Common myeloid progenitor, CD34-positive (primary cell): ENCODE data around the gene MRPL52.
"Not testable (repeated sequence)": the region's sequence is repeated elsewhere in the genome, so short reads cannot be mapped to it uniquely, and the experiment has no call there.

ENCODE experiments used
- CTCF ChIA-PET: fragments of 350-600 bp; sonication (Branson Sonifier 250); formaldehyde crosslinking; loops from one replicate; lab custom pipeline; 2021; ENCODE audit warnings: antibody characterized with exemption; lab: Charles Lee
- POLR2A ChIA-PET: fragments of 350-600 bp; sonication (Branson Sonifier 250); formaldehyde crosslinking; loops from one replicate; lab custom pipeline; 2021; ENCODE audit warnings: antibody characterized with exemption; lab: Charles Lee
- DNase-seq, 3 donors: peaks; one replicate each; pipeline versions ENCODE4 v3.0.0 to v3.0.0-alpha.2; 2013
- H3K27ac ChIP-seq, 2 experiments: 1 replicate in 1 of 2; 2 replicates in 1 of 2; pipeline ENCODE4 v1.7.0; 2013; ENCODE audit warnings: inconsistent platforms in 2 of 2, low read length in 2 of 2, mild to moderate bottlenecking in 2 of 2, low read depth in 1 of 2, moderate library complexity in 1 of 2; ENCODE audit not compliant: severe bottlenecking in 2 of 2, insufficient read depth in 1 of 2, poor library complexity in 1 of 2
- H3K27me3 ChIP-seq, 5 experiments: replicated peaks in 2 of 5; 1 replicate in 3 of 5; 2 replicates in 2 of 5; pipeline versions ENCODE4 v1.6.1 to v1.7.0; 2013; ENCODE audit warnings: low read length in 4 of 5, mild to moderate bottlenecking in 2 of 5, moderate library complexity in 2 of 5, inconsistent platforms in 1 of 5; ENCODE audit not compliant: insufficient read depth in 5 of 5, control insufficient read depth in 4 of 5
- H3K36me3 ChIP-seq, 4 experiments: 1 replicate in 2 of 4; 2 replicates in 2 of 4; pipeline versions ENCODE4 v1.6.1 to v1.7.0; 2013; ENCODE audit warnings: low read length in 3 of 4, control low read depth in 1 of 4, mild to moderate bottlenecking in 1 of 4; ENCODE audit not compliant: control insufficient read depth in 4 of 4, insufficient read depth in 4 of 4
- H3K4me1 ChIP-seq, 4 experiments: 1 replicate in 3 of 4; 2 replicates in 1 of 4; pipeline versions ENCODE4 v1.6.1 to v1.7.1; 2013; ENCODE audit warnings: low read length in 3 of 4, mild to moderate bottlenecking in 3 of 4, control low read depth in 1 of 4, inconsistent platforms in 1 of 4, moderate library complexity in 1 of 4; ENCODE audit not compliant: control insufficient read depth in 4 of 4, insufficient read depth in 4 of 4; ENCODE audit errors: control extremely low read depth in 1 of 4
- H3K4me3 ChIP-seq, 7 experiments: 1 replicate in 4 of 7; 2 replicates in 3 of 7; pipeline versions ENCODE4 v1.5.1 to v1.7.0; 2013; ENCODE audit warnings: mild to moderate bottlenecking in 7 of 7, low read length in 6 of 7, moderate library complexity in 6 of 7, inconsistent platforms in 2 of 7, low read depth in 2 of 7, control low read depth in 1 of 7; ENCODE audit not compliant: insufficient read depth in 4 of 7, control insufficient read depth in 1 of 7; ENCODE audit errors: extremely low read depth in 1 of 7
- H3K9me3 ChIP-seq, 5 experiments: 1 replicate in 4 of 5; 2 replicates in 1 of 5; pipeline versions ENCODE4 v1.6.1 to v1.7.1; 2013; ENCODE audit warnings: low read length in 4 of 5, mild to moderate bottlenecking in 2 of 5, inconsistent platforms in 1 of 5, low read depth in 1 of 5, moderate library complexity in 1 of 5; ENCODE audit not compliant: control insufficient read depth in 4 of 5, insufficient read depth in 2 of 5; ENCODE audit errors: control extremely low read depth in 1 of 5
- WGBS: methylation state at CpG from one replicate; pipeline ENCODE4 v1.1.5; 2013; ENCODE audit not compliant: insufficient coverage; 5-methylcytosine and 5-hydroxymethylcytosine counted together

Gene MRPL52

DNA sequence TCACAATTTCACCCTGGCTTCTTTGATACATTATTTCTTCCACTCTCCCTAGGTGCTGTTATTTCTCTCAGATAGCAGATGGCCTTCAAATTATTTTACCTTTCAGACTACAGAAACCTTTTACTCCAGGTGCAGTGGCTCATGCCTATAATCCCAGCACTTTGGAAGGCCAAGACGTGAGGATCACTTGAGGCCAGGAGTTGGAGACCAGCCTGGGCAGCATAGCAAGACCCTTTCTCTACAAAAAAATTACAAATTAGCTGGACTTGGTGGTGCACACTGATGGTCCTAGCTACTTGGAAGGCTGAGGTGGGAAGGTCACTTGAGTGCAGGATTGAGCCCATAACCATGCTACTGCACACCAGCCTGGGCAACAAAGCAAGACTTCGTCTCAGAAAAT is 37.5 kb upstream of the MRPL52 start:
- Histone ChIP-seq H3K27me3 (no peaks in the 10 kb centered on the region), H3K4me3 (no peak overlapping the region), H3K4me1 (peaks cover 0 to 17% (median 3%) of the 10 kb centered on the region in 4 experiments), H3K27ac (no peak overlapping the region), H3K36me3 (no peaks in the 10 kb centered on the region), H3K9me3 (no peaks in the 10 kb centered on the region)
- no peak for DNase-seq
- 100% methylated on average over 1 of the region's 2 CpGs for WGBS
- CTCF ChIA-PET, result interaction anchor here (0.8 to 1.2 kb wide), 2 partner anchors 9 to 10 kb away, joined by 3 read pairs; no protein-coding TSS in a partner anchor
- POLR2A ChIA-PET, result no interaction called here

DNA sequence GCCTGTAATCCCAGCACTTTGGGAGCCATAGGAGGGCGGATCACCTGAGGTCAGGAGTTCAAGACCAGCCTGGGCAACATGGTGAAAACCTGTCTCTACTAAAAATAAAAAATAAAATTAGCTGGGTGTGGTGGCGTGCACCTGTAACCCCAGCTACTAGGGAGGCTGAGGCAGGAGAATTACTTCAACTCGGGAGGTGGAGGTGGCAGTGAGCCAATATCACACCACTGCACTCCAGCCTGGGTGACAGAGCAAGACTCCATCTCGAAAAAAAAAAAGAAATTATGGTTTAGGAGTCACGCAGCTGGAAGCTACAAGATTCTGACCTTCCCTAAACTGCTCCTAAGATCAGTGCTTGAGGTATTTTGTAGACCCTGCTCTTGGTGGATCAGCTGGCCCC is 36.1 kb upstream of the MRPL52 start:
- CTCF ChIA-PET, result not testable (repeated sequence)
- POLR2A ChIA-PET, result interaction anchor here (0.6 kb wide), 1 partner anchor 236 kb away, joined by 7 read pairs; no protein-coding TSS in a partner anchor

DNA sequence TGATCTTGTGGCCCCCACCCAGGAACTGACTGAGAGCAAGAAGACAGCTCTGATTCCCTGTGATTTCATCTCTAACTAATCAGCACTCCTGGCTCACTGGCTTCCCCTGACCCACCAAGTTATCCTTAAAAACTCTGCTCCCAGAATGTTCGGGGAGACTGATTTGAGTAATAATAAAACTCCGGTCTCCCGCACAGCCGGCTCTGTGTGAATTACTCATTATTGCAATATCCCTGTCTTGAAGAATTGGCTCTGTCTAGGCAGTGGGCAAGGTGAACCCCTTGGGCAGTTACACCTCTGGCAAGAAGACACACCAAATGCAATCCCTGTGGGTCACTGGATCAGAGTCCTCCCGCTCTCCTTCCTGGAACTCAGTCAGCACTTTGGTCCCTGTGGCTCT is 35.7 kb upstream of the MRPL52 start:
- Histone ChIP-seq H3K27me3 (peaks cover 0 to 2% (median 0%) of the 10 kb centered on the region in 5 experiments), H3K4me3 (no peak overlapping the region), H3K27ac (no peak overlapping the region), H3K36me3 (no peaks in the 10 kb centered on the region), H3K9me3 (no peaks in the 10 kb centered on the region), H3K4me1 (peaks cover 0 to 21% (median 3%) of the 10 kb centered on the region in 4 experiments)
- ChIA-PET POLR2A (interaction anchor here (0.6 kb wide), 1 partner anchor 235 kb away, joined by 7 read pairs; no protein-coding TSS in a partner anchor), CTCF (no interaction called here)
- WGBS, result 79% methylated on average over 5 of the region's 5 CpGs
- DNase-seq, result no peak

More for the DNA sequence above, 36.1 kb upstream of the MRPL52 start:
- not testable (repeated sequence) for H3K36me3 ChIP-seq, H3K4me3 ChIP-seq, H3K27me3 ChIP-seq, DNase-seq, H3K27ac ChIP-seq, H3K9me3 ChIP-seq
- peaks cover 0 to 21% (median 3%) of the 10 kb centered on the region in 4 experiments for H3K4me1 ChIP-seq
- 92% methylated on average over 5 of the region's 5 CpGs for WGBS

DNA sequence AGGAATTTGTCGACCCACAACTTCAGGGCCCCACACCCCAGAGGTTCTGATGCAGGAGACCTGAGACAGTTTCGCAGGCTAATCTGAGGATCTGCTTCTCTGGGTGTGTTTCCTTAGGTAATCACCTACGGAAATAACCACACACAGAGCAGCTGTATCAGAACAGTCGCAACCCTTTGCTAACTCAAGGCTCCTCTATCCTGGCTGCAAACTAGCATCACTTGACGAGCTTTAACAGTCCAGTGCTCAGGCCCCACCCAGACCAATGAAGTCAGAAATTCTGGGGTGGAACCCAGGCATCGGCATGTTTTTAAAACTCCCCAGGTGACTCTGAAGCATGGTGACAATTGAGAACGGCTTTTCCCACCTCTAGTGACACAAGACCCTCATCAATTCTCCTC is 35.1 kb upstream of the MRPL52 start:
- CTCF ChIA-PET, result interaction anchor here (1.3 kb wide), 1 partner anchor 21 kb away, joined by 6 read pairs; no protein-coding TSS in a partner anchor
- no peak overlapping the region for H3K27ac ChIP-seq
- 100% methylated on average over 5 of the region's 7 CpGs for WGBS
- H3K4me3 ChIP-seq, result no peak overlapping the region
- H3K36me3 ChIP-seq, result no peaks in the 10 kb centered on the region
- peaks cover 0 to 20% (median 3%) of the 10 kb centered on the region in 4 experiments for H3K4me1 ChIP-seq
- POLR2A ChIA-PET, result no interaction called here
- DNase-seq, result no peak
- H3K27me3 ChIP-seq, result peaks cover 0 to 2% (median 0%) of the 10 kb centered on the region in 5 experiments
- no peaks in the 10 kb centered on the region for H3K9me3 ChIP-seq

DNA sequence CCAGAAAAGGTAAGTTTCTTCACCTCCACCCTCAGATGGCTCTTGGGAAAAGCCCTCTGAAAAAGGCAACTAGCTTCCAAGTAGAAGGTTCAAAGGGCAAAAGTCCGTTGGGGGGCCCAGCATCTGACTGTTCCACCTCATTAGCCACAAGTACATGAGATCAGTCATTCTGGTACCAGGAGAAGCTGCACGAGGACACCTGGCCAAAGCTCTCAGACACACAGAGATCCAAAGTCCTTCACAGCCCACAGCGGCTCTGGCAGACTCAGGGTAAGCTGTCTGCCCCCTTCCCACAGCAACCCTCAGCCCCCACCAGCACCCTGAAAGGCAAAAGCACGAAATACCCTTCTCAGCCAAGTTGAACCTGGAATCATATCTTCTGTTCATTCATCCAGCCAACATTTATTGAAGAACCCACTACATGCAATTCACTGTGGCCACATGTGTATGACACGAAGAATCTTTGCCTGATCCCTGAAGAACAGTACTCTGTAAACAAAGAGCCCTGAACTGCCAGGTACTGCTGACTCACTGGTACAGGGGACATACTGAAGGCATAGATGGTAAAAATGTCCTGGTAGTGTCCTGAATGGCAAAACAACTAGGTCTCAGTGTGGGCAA is 33.5 kb upstream of the MRPL52 start:
- CTCF ChIA-PET, result interaction anchor here (1.3 kb wide), 1 partner anchor 23 kb away, joined by 6 read pairs; no protein-coding TSS in a partner anchor
- Histone ChIP-seq H3K36me3 (no peaks in the 10 kb centered on the region), H3K9me3 (no peaks in the 10 kb centered on the region), H3K4me3 (no peak overlapping the region), H3K27me3 (peaks cover 0 to 2% (median 0%) of the 10 kb centered on the region in 5 experiments), H3K27ac (no peak overlapping the region), H3K4me1 (peaks cover 0 to 12% (median 0%) of the 10 kb centered on the region in 4 experiments)
- 65% methylated on average over 4 of the region's 5 CpGs for WGBS
- POLR2A ChIA-PET, result no interaction called here
- DNase-seq, result no peak

DNA sequence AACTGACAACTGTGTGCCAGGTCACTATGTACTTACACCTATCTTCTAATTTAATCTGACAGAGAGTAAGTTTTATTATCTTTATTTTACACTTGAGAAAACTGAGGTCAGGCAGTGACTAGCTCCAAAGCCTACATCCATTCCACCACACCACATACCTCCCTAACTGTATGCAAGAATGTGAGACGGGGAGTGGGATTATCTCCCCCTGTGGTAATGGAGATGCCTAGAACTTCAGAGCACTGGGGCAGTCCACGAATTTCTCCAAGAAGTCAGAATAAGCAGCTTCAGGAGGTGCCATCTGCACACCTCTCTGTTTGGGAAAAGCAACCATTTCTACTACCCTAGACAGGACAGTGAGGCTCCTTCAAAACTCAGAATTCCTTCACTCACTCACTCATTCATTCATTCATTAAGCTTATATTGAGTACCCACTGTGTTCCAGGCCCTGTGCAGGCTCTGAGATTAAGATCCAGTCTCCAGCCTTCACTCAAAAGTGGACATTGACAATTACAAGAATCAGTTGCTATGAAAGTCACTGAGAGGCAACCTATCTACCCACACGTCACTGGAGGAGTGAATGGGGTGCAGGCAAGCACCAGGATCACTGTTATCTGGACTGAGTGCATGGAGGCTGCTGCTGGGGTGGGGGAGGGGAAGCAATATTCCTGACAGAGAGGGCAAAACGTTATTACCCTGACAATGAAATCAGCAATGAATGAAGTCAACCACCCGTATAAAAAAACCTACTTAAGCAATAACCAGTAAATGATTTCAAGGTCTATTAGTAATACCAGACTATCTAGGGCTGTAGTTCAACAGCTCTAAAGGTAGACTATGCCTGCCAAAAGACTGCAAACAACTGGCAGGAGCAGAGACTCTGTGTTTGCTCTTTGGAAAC is 32.4 kb upstream of the MRPL52 start:
- Histone ChIP-seq H3K36me3 (no peaks in the 10 kb centered on the region), H3K27me3 (peaks cover 0 to 2% (median 0%) of the 10 kb centered on the region in 5 experiments), H3K4me3 (no peak overlapping the region), H3K27ac (no peak overlapping the region), H3K4me1 (peaks cover 0 to 8% (median 0%) of the 10 kb centered on the region in 4 experiments), H3K9me3 (no peaks in the 10 kb centered on the region)
- CTCF ChIA-PET, result interaction anchor here (1.2 kb wide), 1 partner anchor 12 kb away, joined by 3 read pairs; no protein-coding TSS in a partner anchor
- POLR2A ChIA-PET, result no interaction called here
- DNase-seq, result no peak
- 100% methylated on average over 1 of the region's 5 CpGs for WGBS
